RWPE2 (cell line): ENCODE data around the gene SEC23A.
"Not testable (repeated sequence)": the region's sequence is repeated elsewhere in the genome, so short reads cannot be mapped to it uniquely, and the experiment has no call there.

Experiments used
- ATAC-seq: fragments of 200-7000 bp; cut with Tn5 transposase; 3 replicates; pipeline ENCODE4 v1.9.1; 2021; ENCODE audit warnings: low read depth
- DNase-seq: peaks from one replicate; pipeline ENCODE4 v3.0.0-alpha.2; 2020; ENCODE audit warnings: low spot score
- H3K27ac ChIP-seq: fragments of 450-650 bp; 2 replicates; pipeline ENCODE4 v1.5.1; 2017; ENCODE audit warnings: mild to moderate bottlenecking; ENCODE audit not compliant: poor library complexity, severe bottlenecking
- H3K27me3 ChIP-seq: fragments of 250-450 bp; sonication (Bioruptor Pico); 2 replicates; pipeline ENCODE4 v1.5.1; 2021; ENCODE audit warnings: mild to moderate bottlenecking, moderate library complexity; ENCODE audit not compliant: insufficient read depth, poor library complexity, severe bottlenecking
- H3K36me3 ChIP-seq: fragments of 250-450 bp; sonication (Bioruptor Pico); 2 replicates; pipeline ENCODE4 v1.5.1; 2020; ENCODE audit warnings: low read depth, mild to moderate bottlenecking, moderate library complexity
- H3K4me1 ChIP-seq: fragments of 250-450 bp; sonication (Bioruptor Pico); 2 replicates; pipeline ENCODE4 v1.5.1; 2021; ENCODE audit warnings: mild to moderate bottlenecking, moderate library complexity; ENCODE audit not compliant: insufficient read depth, poor library complexity, severe bottlenecking
- H3K4me3 ChIP-seq: fragments of 250-450 bp; sonication (Bioruptor Pico); 2 replicates; pipeline ENCODE4 v1.5.1; 2021; ENCODE audit warnings: mild to moderate bottlenecking, moderate library complexity; ENCODE audit not compliant: severe bottlenecking
- H3K9me3 ChIP-seq: fragments of 250-450 bp; sonication (Bioruptor Pico); 2 replicates; pipeline ENCODE4 v1.5.1; 2021; ENCODE audit warnings: mild to moderate bottlenecking, moderate library complexity; ENCODE audit not compliant: severe bottlenecking
- CTCF ChIP-seq: fragments of 450-650 bp; IDR thresholded peaks from one replicate; pipeline ENCODE4 v1.5.1; 2017; ENCODE audit warnings: mild to moderate bottlenecking, moderate library complexity; ENCODE audit not compliant: poor library complexity, severe bottlenecking

The SEC23A gene

GRCh38 chr14:39138440-39138839, 35.4 kb upstream of the SEC23A start:
- no peak for TF ChIP-seq CTCF
- DNase-seq (no peak), ATAC-seq (no peak)
- H3K27ac ChIP-seq = no peak overlapping the region
- no peaks in the 10 kb centered on the region for H3K4me1 ChIP-seq
- H3K4me3 ChIP-seq = no peak overlapping the region
- no peaks in the 10 kb centered on the region for H3K9me3 ChIP-seq
- peaks cover 51% of the 10 kb centered on the region for H3K36me3 ChIP-seq
- no peaks in the 10 kb centered on the region for H3K27me3 ChIP-seq

GRCh38 chr14:39137835-39138234, 34.8 kb upstream of the SEC23A start:
- H3K27me3 ChIP-seq, H3K27ac ChIP-seq, DNase-seq, H3K9me3 ChIP-seq, ATAC-seq, H3K4me3 ChIP-seq, H3K4me1 ChIP-seq: not testable (repeated sequence)
- peaks cover 58% of the 10 kb centered on the region for H3K36me3 ChIP-seq

- H3K27me3 ChIP-seq = no peaks in the 10 kb centered on the region
- DNase-seq = no peak
- no peak for TF ChIP-seq CTCF
- H3K27ac ChIP-seq = no peak overlapping the region
- no peaks in the 10 kb centered on the region for H3K4me1 ChIP-seq
- H3K36me3 ChIP-seq = peaks cover 88% of the 10 kb centered on the region
- no peaks in the 10 kb centered on the region for H3K9me3 ChIP-seq
- ATAC-seq = no peak
- H3K4me3 ChIP-seq = no peak overlapping the region
These were observed 19.5 kb upstream of the SEC23A start for GRCh38 chr14:39122330-39123138.

GRCh38 chr14:39114073-39114838, 11.2 kb upstream of the SEC23A start, which contains the start of gene GEMIN2:
Gene GEMIN2, plus strand, starts transcription at chr14:39114323. Its CDS starts 16 bp downstream, at chr14:39114339.
- Histone ChIP-seq H3K4me1 (peaks cover 8% of the 10 kb centered on the region), H3K9me3 (no peaks in the 10 kb centered on the region), H3K27me3 (no peaks in the 10 kb centered on the region), H3K36me3 (peaks cover 32% of the 10 kb centered on the region), H3K4me3 (peak within 1 kb of the TSS; percentile 74), H3K27ac (peak within 1 kb of the TSS; percentile 51)
- peak; percentile 98 for ATAC-seq
- no peak for TF ChIP-seq CTCF
- DNase-seq = peak; percentile 95

GRCh38 chr14:39113685-39114072, 10.6 kb upstream of the SEC23A start:
- Histone ChIP-seq H3K36me3 (peaks cover 26% of the 10 kb centered on the region), H3K27ac (peak overlapping the region; percentile 51), H3K4me3 (peak overlapping the region; percentile 74), H3K27me3 (no peaks in the 10 kb centered on the region), H3K9me3 (no peaks in the 10 kb centered on the region), H3K4me1 (peaks cover 8% of the 10 kb centered on the region)
- DNase-seq (no peak), ATAC-seq (peak; percentile 15; the same call in 2 of the 3 replicates)
- no peak for TF ChIP-seq CTCF
